Gastrocnemius medialis (tissue), 4 donors: Measurements from ENCODE around the gene CHCHD4. TPM values are rescaled to one million over a fixed set of nuclear protein-coding genes. Genes with fewer than 3 reads are reported as not detected.
A peak's percentile ranks its signal among the peaks of the same experiment; 100 is the strongest.

Experiments used
- ATAC-seq, 2 donors: fragments of 150-250 bp; one replicate each; pipeline ENCODE4 v1.9.1; 2016
- DNase-seq, 2 donors: peaks; one replicate each; pipeline ENCODE4 v3.0.0-alpha.2; 2019
- H3K27ac ChIP-seq, 4 donors: fragments of 200-600 bp; sonication (generic); 1 replicate in 1 of 4; 2 replicates in 3 of 4; pipeline ENCODE4 v1.5.1; 2016 to 2018; ENCODE audit warnings: mild to moderate bottlenecking in 2 of 4, moderate library complexity in 1 of 4
- H3K27me3 ChIP-seq, 3 donors: fragments of 200-600 bp; sonication (generic) in 2 of 3; 1 replicate in 1 of 3; 2 replicates in 2 of 3; pipeline versions ENCODE4 v1.5.1 to v1.6.0; 2016 to 2019; ENCODE audit warnings: mild to moderate bottlenecking in 1 of 3, moderate library complexity in 1 of 3
- H3K36me3 ChIP-seq, 2 donors: fragments of 200-600 bp; sonication (generic) in 1 of 2; one replicate each; pipeline ENCODE4 v1.5.1; 2017 to 2018
- H3K4me1 ChIP-seq, 2 donors: fragments of 200-600 bp; sonication (generic) in 1 of 2; one replicate each; pipeline ENCODE4 v1.5.1; 2016 to 2017; ENCODE audit warnings: mild to moderate bottlenecking in 2 of 2
- H3K4me3 ChIP-seq, 4 donors: fragments of 200-600 bp; sonication (generic) in 3 of 4; 1 replicate in 1 of 4; 2 replicates in 3 of 4; pipeline ENCODE4 v1.5.1; 2016 to 2019; ENCODE audit warnings: mild to moderate bottlenecking in 2 of 4
- H3K9me3 ChIP-seq, 3 donors: fragments of 200-600 bp; sonication (generic) in 2 of 3; 1 replicate in 1 of 3; 2 replicates in 2 of 3; pipeline ENCODE4 v1.5.1; 2016 to 2019
- CTCF ChIP-seq, 5 experiments: fragments of 450-650 bp in 3 of 5; fragments of 200-600 bp in 2 of 5; sonication (generic) in 2 of 5; IDR thresholded peaks in 4 of 5; conservative IDR thresholded peaks in 1 of 5; 1 replicate in 4 of 5; 2 replicates in 1 of 5; pipeline ENCODE4 v1.5.1; 2016 to 2019; ENCODE audit warnings: antibody characterized with exemption in 5 of 5, mild to moderate bottlenecking in 3 of 5, moderate library complexity in 3 of 5
- POLR2A ChIP-seq, 2 donors: fragments of 450-650 bp; IDR thresholded peaks; one replicate each; pipeline ENCODE4 v1.6.1; 2017; ENCODE audit warnings: antibody characterized with exemption in 2 of 2, mild to moderate bottlenecking in 2 of 2, moderate library complexity in 2 of 2
- in situ Hi-C, 4 donors: fragments of 200-750 bp; cut with MboI; loops; one replicate each; pipeline versions ENCODE4 v1.15.0 to v1.8.0; 2017; ENCODE audit warnings: low sequenced_read_pairs in 4 of 4
- intact Hi-C: fragments of 100-400 bp; cut with DNase I; formaldehyde crosslinking; loops from one replicate; pipeline ENCODE4 v1.15.1; 2023; ENCODE audit warnings: low total_unique reads
- total RNA-seq, 4 donors: library from RNA; depleted of rRNA; stranded (reverse); fragments of >200 nt; gene quantifications; one replicate each; pipeline versions ENCODE4 v1.1.0 to v1.2.3, GENCODE V29; 2016

Gene CHCHD4
- total RNA-seq, 4 donors from 2014 or later: 16.2 to 49.4 (median 22.8) TPM

GRCh38 chr3:14159426-14159825 is 34.8 kb upstream of the CHCHD4 start:
- Histone ChIP-seq H3K4me3 (no peak overlapping the region), H3K27ac (no peak overlapping the region), H3K4me1 (peaks cover 10 to 19% of the 10 kb centered on the region in 2 donors), H3K36me3 (peaks cover 0 to 77% of the 10 kb centered on the region in 2 donors), H3K27me3 (no peaks in the 10 kb centered on the region), H3K9me3 (peaks cover 0 to 6% (median 0%) of the 10 kb centered on the region in 3 donors)
- DNase-seq: no peak
- TF ChIP-seq CTCF (IDR thresholded peaks at IDR 0.05 in 4 of 5, conservative IDR thresholded peaks at IDR 0.05 in 1 of 5): no peak
- TF ChIP-seq POLR2A (IDR thresholded peaks at IDR 0.05): no peak
- in situ Hi-C loops (no loop called here), intact Hi-C loops (no loop called here)
- no peak for ATAC-seq

GRCh38 chr3:14158370-14158769 is 33.7 kb upstream of the CHCHD4 start:
- intact Hi-C loops (no loop called here), in situ Hi-C loops (no loop called here)
- TF ChIP-seq CTCF (IDR thresholded peaks at IDR 0.05 in 4 of 5, conservative IDR thresholded peaks at IDR 0.05 in 1 of 5) (no peak), POLR2A (IDR thresholded peaks at IDR 0.05) (no peak)
- Histone ChIP-seq H3K27me3 (no peaks in the 10 kb centered on the region), H3K4me1 (peaks cover 10 to 19% of the 10 kb centered on the region in 2 donors), H3K27ac (peak overlapping the region in 2 of 4 donors; percentile 73 to 77), H3K9me3 (peaks cover 0 to 6% (median 0%) of the 10 kb centered on the region in 3 donors), H3K4me3 (no peak overlapping the region), H3K36me3 (peaks cover 0 to 72% of the 10 kb centered on the region in 2 donors)
- no peak for DNase-seq
- ATAC-seq: no peak

GRCh38 chr3:14157951-14158350 is 33.3 kb upstream of the CHCHD4 start:
- H3K27ac ChIP-seq: peak overlapping the region; percentile 72 to 85 (median 75)
- intact Hi-C loops (no loop called here), in situ Hi-C loops (no loop called here)
- H3K4me3 ChIP-seq: no peak overlapping the region
- no peaks in the 10 kb centered on the region for H3K27me3 ChIP-seq
- peaks cover 0 to 68% of the 10 kb centered on the region in 2 donors for H3K36me3 ChIP-seq
- TF ChIP-seq POLR2A (IDR thresholded peaks at IDR 0.05): no peak
- no peak for TF ChIP-seq CTCF (IDR thresholded peaks at IDR 0.05 in 4 of 5, conservative IDR thresholded peaks at IDR 0.05 in 1 of 5)
- no peak for ATAC-seq
- H3K9me3 ChIP-seq: peaks cover 0 to 6% (median 0%) of the 10 kb centered on the region in 3 donors
- H3K4me1 ChIP-seq: peaks cover 10 to 19% of the 10 kb centered on the region in 2 donors
- DNase-seq: no peak

- H3K4me3 ChIP-seq: no peak overlapping the region
- intact Hi-C loops: no loop called here
Observed at GRCh38 chr3:14156843-14157561, 32.3 kb upstream of the CHCHD4 start.

More at GRCh38 chr3:14156843-14157561, 32.3 kb upstream of the CHCHD4 start:
- peak overlapping the region; percentile 72 to 85 (median 75) for H3K27ac ChIP-seq
- in situ Hi-C loops: no loop called here
- H3K36me3 ChIP-seq: peaks cover 0 to 63% of the 10 kb centered on the region in 2 donors
- H3K4me1 ChIP-seq: peaks cover 10 to 19% of the 10 kb centered on the region in 2 donors
- H3K27me3 ChIP-seq: no peaks in the 10 kb centered on the region
- ATAC-seq: peak; percentile 96 to 99
- peaks cover 0 to 4% (median 0%) of the 10 kb centered on the region in 3 donors for H3K9me3 ChIP-seq
- peak; percentile 77 to 87 for DNase-seq
- TF ChIP-seq CTCF (IDR thresholded peaks at IDR 0.05 in 4 of 5, conservative IDR thresholded peaks at IDR 0.05 in 1 of 5): no peak
- TF ChIP-seq POLR2A (IDR thresholded peaks at IDR 0.05): no peak
